Ovary (tissue), 1 donor: Measurements from ENCODE around the gene TSACC.

Experiments used
- EP300 ChIP-seq: sonication (generic); formaldehyde crosslinking; IDR thresholded peaks from one replicate; pipeline ENCODE4 v1.6.1; 2017; ENCODE audit warnings: antibody characterized with exemption
- POLR2A ChIP-seq: fragments of 450-650 bp; IDR thresholded peaks from one replicate; pipeline ENCODE4 v1.6.1; 2017; ENCODE audit warnings: antibody characterized with exemption, mild to moderate bottlenecking, moderate library complexity

DNA sequence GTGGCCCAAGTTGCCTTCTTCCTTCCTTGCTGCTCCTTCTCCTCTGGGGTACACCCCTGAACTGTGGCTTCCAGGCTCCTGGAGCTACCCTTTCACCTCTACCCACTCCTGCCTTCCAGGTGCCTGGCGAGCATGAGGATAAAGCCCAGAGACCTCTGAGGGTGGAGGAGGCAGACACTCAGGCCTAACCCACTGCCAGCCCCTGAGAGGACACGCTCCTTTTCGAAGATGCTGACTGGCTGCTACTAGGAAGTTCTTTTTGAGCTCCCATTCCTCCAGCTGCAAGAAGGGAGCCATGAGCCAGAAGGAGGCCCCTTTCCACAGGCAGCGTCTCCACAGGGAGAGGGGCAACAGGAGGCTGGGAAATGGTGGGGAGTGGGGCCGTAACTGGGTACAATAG lies 46.3 kb downstream of the TSACC start:
- TF ChIP-seq POLR2A (no peak), EP300 (no peak)
